H9 (cell line): ENCODE results near the gene SERP1. TPM values are rescaled to one million over a fixed set of nuclear protein-coding genes. Genes with fewer than 3 reads are reported as not detected.
A peak's percentile ranks its signal among the peaks of the same experiment; 100 is the strongest.

Experiments
- DNase-seq: peaks from one replicate; pipeline ENCODE4 v3.0.0-alpha.2; 2017
- H2AFZ ChIP-seq: one replicate; pipeline ENCODE4 v1.6.1; 2013; ENCODE audit warnings: mild to moderate bottlenecking, low read length, control low read depth, moderate library complexity
- H2AK5ac ChIP-seq: 2 replicates; pipeline ENCODE4 v1.6.1; 2013; ENCODE audit warnings: low read length, control low read depth, mixed read lengths; ENCODE audit not compliant: insufficient read length
- H2BK120ac ChIP-seq: one replicate; pipeline ENCODE4 v1.6.1; 2013; ENCODE audit warnings: low read depth, mild to moderate bottlenecking, low read length, control low read depth, inconsistent platforms; ENCODE audit not compliant: poor library complexity, severe bottlenecking
- H2BK12ac ChIP-seq: 2 replicates; pipeline ENCODE4 v1.6.1; 2013; ENCODE audit warnings: low read length, control low read depth, mixed read lengths, low read depth; ENCODE audit not compliant: insufficient read length
- H2BK15ac ChIP-seq: 2 replicates; pipeline ENCODE4 v1.6.1; 2013; ENCODE audit warnings: low read depth, low read length, control low read depth
- H2BK20ac ChIP-seq: one replicate; pipeline ENCODE4 v1.6.1; 2013; ENCODE audit warnings: low read depth, mild to moderate bottlenecking, low read length, control low read depth, inconsistent platforms; ENCODE audit not compliant: poor library complexity, severe bottlenecking
- H2BK5ac ChIP-seq: 2 replicates; pipeline ENCODE4 v1.6.1; 2013; ENCODE audit warnings: low read length, control low read depth, mixed read lengths; ENCODE audit not compliant: insufficient read length
- H3K14ac ChIP-seq: 2 replicates; pipeline ENCODE4 v1.6.1; 2013; ENCODE audit warnings: low read length, control low read depth; ENCODE audit not compliant: insufficient read depth
- H3K18ac ChIP-seq: 2 replicates; pipeline ENCODE4 v1.6.1; 2013; ENCODE audit warnings: low read depth, mild to moderate bottlenecking, mixed read lengths, low read length, control low read depth; ENCODE audit not compliant: insufficient read length
- H3K23ac ChIP-seq: 2 replicates; pipeline ENCODE4 v1.6.1; 2013; ENCODE audit warnings: low read length, control low read depth, mixed read lengths, low read depth; ENCODE audit not compliant: insufficient read length
- H3K23me2 ChIP-seq: 2 replicates; pipeline ENCODE4 v1.6.1; 2013; ENCODE audit warnings: low read depth, mild to moderate bottlenecking, mixed read lengths, low read length, control low read depth; ENCODE audit not compliant: insufficient read length, poor library complexity, severe bottlenecking
- H3K27ac ChIP-seq: 2 replicates; pipeline ENCODE4 v1.5.1; 2013; ENCODE audit warnings: low read length, control low read depth, mixed read lengths, low read depth; ENCODE audit not compliant: insufficient read length
- H3K27me3 ChIP-seq: 2 replicates; pipeline ENCODE4 v1.6.1; 2013; ENCODE audit warnings: low read length, control low read depth, inconsistent platforms; ENCODE audit not compliant: insufficient read depth
- H3K4ac ChIP-seq: 2 replicates; pipeline ENCODE4 v1.6.1; 2013; ENCODE audit warnings: low read depth, mild to moderate bottlenecking, control low read depth, inconsistent platforms, low read length, moderate library complexity
- H3K4me1 ChIP-seq: 2 replicates; pipeline ENCODE4 v1.6.1; 2013; ENCODE audit warnings: low read length, control low read depth, inconsistent platforms; ENCODE audit not compliant: insufficient read depth
- H3K4me2 ChIP-seq: 2 replicates; pipeline ENCODE4 v1.6.1; 2013; ENCODE audit warnings: low read length, control low read depth, mixed read lengths; ENCODE audit not compliant: insufficient read length, insufficient read depth
- H3K56ac ChIP-seq: 2 replicates; pipeline ENCODE4 v1.6.1; 2013; ENCODE audit warnings: low read depth, mild to moderate bottlenecking, mixed read lengths, low read length, control low read depth; ENCODE audit not compliant: insufficient read length
- H3K79me1 ChIP-seq: 2 replicates; pipeline ENCODE4 v1.6.1; 2013; ENCODE audit warnings: low read depth, mild to moderate bottlenecking, moderate library complexity, low read length, control low read depth, inconsistent platforms; ENCODE audit not compliant: insufficient read depth, poor library complexity, severe bottlenecking
- H3K79me2 ChIP-seq: 2 replicates; pipeline ENCODE4 v1.6.1; 2013; ENCODE audit warnings: low read length, control low read depth, inconsistent platforms; ENCODE audit not compliant: insufficient read depth
- H3K9ac ChIP-seq: 2 replicates; pipeline ENCODE4 v1.6.1; 2013; ENCODE audit warnings: low read length, control low read depth, mixed read lengths; ENCODE audit not compliant: insufficient read length; ENCODE audit errors: extremely low read depth
- H3K9me3 ChIP-seq: one replicate; pipeline ENCODE4 v1.6.1; 2013; ENCODE audit warnings: low read depth, low read length, inconsistent platforms; ENCODE audit not compliant: control insufficient read depth
- H3T11ph ChIP-seq: one replicate; pipeline ENCODE4 v1.6.1; 2013; ENCODE audit warnings: mild to moderate bottlenecking, low read length, control low read depth, inconsistent platforms
- H4K20me1 ChIP-seq: one replicate; pipeline ENCODE4 v1.6.1; 2013; ENCODE audit not compliant: control insufficient read depth, insufficient read length, insufficient read depth
- H4K5ac ChIP-seq: 2 replicates; pipeline ENCODE4 v1.6.1; 2013; ENCODE audit warnings: low read depth, mild to moderate bottlenecking, mixed read lengths, low read length, control low read depth; ENCODE audit not compliant: insufficient read length
- H4K8ac ChIP-seq: replicated peaks from 2 replicates; pipeline ENCODE4 v1.6.1; 2013; ENCODE audit warnings: low read length, control low read depth, mixed read lengths, low read depth; ENCODE audit not compliant: insufficient read length
- H4K91ac ChIP-seq: 2 replicates; pipeline ENCODE4 v1.6.1; 2013; ENCODE audit warnings: low read depth, mild to moderate bottlenecking, moderate library complexity, mixed read lengths, low read length, control low read depth; ENCODE audit not compliant: insufficient read length
- H3K27ac Mint-ChIP-seq, 3 experiments: 2 replicates in 2 of 3; 3 replicates in 1 of 3; pipeline ENCODE4 v1.8.0; 2020 to 2021; ENCODE audit warnings: mixed read lengths in 3 of 3, mild to moderate bottlenecking in 1 of 3, moderate library complexity in 1 of 3
- H3K27me3 Mint-ChIP-seq: 2 replicates; pipeline ENCODE4 v1.8.0; 2021; ENCODE audit warnings: low read depth, mild to moderate bottlenecking, moderate library complexity, mixed read lengths
- H3K36me3 Mint-ChIP-seq, 3 experiments: 2 replicates in 2 of 3; 3 replicates in 1 of 3; pipeline ENCODE4 v1.8.0; 2020 to 2021; ENCODE audit warnings: low read depth in 3 of 3, mixed read lengths in 3 of 3; ENCODE audit not compliant: insufficient read depth in 1 of 3
- H3K4me1 Mint-ChIP-seq, 2 experiments: 2 replicates each; pipeline ENCODE4 v1.8.0; 2020; ENCODE audit warnings: mixed read lengths in 2 of 2
- H3K4me3 Mint-ChIP-seq, 2 experiments: 2 replicates in 1 of 2; 3 replicates in 1 of 2; pipeline ENCODE4 v1.8.0; 2020 to 2021; ENCODE audit warnings: mild to moderate bottlenecking in 2 of 2, mixed read lengths in 2 of 2, moderate library complexity in 1 of 2
- H3K9me3 Mint-ChIP-seq, 2 experiments: 2 replicates in 1 of 2; 3 replicates in 1 of 2; pipeline ENCODE4 v1.8.0; 2020; ENCODE audit warnings: mild to moderate bottlenecking in 2 of 2, mixed read lengths in 2 of 2, moderate library complexity in 1 of 2
- CTCF ChIP-seq: fragments of 200-600 bp; sonication (generic); conservative IDR thresholded peaks from 3 replicates; pipeline ENCODE4 v1.8.0; 2021; ENCODE audit warnings: antibody characterized with exemption, mild to moderate bottlenecking
- WGBS: extraction: QIAGEN DNeasy Blood & Tissue Kit; methylation state at CpG from one replicate; pipeline ENCODE4 v1.1.7; 2013; ENCODE audit warnings: missing lambda C conversion rate, low lambda C conversion rate, mixed read lengths; ENCODE audit not compliant: insufficient read length; ENCODE audit errors: extremely low coverage; 5-methylcytosine and 5-hydroxymethylcytosine counted together
- total RNA-seq: library from RNA; stranded (reverse); gene quantifications from 2 replicates; pipeline ENCODE4 v1.2.1, GENCODE V29; 2021

SERP1 gene
- total RNA-seq, 1 experiment from 2014 or later, result 84.8 TPM

- Histone ChIP-seq H2BK5ac (no peak overlapping the region), H2BK120ac (no peak overlapping the region), H4K5ac (no peak overlapping the region), H3K9ac (no peak overlapping the region), H3K18ac (no peak overlapping the region), H3K4ac (no peak overlapping the region), H3K79me1 (no peaks in the 10 kb centered on the region), H3K4me2 (no peak overlapping the region), H3K9me3 (no peaks in the 10 kb centered on the region), H3K23me2 (no peaks in the 10 kb centered on the region), H3K4me1 (no peaks in the 10 kb centered on the region; the same call in 1 of the 2 replicates), H3K79me2 (no peaks in the 10 kb centered on the region), H3K56ac (no peak overlapping the region), H3K23ac (no peak overlapping the region), H3K27ac (no peak overlapping the region), H2AFZ (no peak overlapping the region), H4K8ac (no peak overlapping the region), H3K27me3 (no peaks in the 10 kb centered on the region), H3T11ph (no peak overlapping the region), H2BK20ac (no peak overlapping the region), H4K91ac (no peak overlapping the region), H2AK5ac (no peak overlapping the region), H4K20me1 (no peaks in the 10 kb centered on the region), H3K14ac (no peak overlapping the region), H2BK12ac (no peak overlapping the region), H2BK15ac (no peak overlapping the region)
- Mint-ChIP-seq H3K4me1 (0 out of 4 replicates have a peak, but pooled peaks cover 0 to 3% of the 10 kb centered on the region in 2 experiments), H3K36me3 (peaks cover under 1 to 12% (median 4%) of the 10 kb centered on the region in 3 experiments; a peak in 5 of 7 replicates), H3K27ac (no peak overlapping the region), H3K27me3 (no peaks in the 10 kb centered on the region), H3K4me3 (no peak overlapping the region), H3K9me3 (peaks cover 10 to 11% of the 10 kb centered on the region in 2 experiments)
- no peak for DNase-seq
- peak; percentile 89 for TF ChIP-seq CTCF
- no CpG with 5 or more reads among the region's 2 CpGs for WGBS
These were observed 50.6 kb downstream of the SERP1 start for GRCh38 chr3:150495563-150496168.
